NT2/D1 (cell line): Measurements from ENCODE around the gene FGL2.
"Not testable (repeated sequence)": the region's sequence is repeated elsewhere in the genome, so short reads cannot be mapped to it uniquely, and the experiment has no call there.

Experiments
- DNase-seq: peaks from one replicate; pipeline ENCODE4 v3.0.0-alpha.2; 2011; ENCODE audit warnings: low read depth, low spot score
- H3K27me3 ChIP-seq: 2 replicates; pipeline ENCODE4 v1.6.0; 2011; ENCODE audit warnings: mild to moderate bottlenecking; ENCODE audit not compliant: insufficient read length, insufficient read depth
- H3K36me3 ChIP-seq: 2 replicates; pipeline ENCODE4 v1.6.1; 2011; ENCODE audit warnings: mild to moderate bottlenecking, low read length, mixed read lengths; ENCODE audit not compliant: insufficient read depth, insufficient read length
- H3K4me1 ChIP-seq: 2 replicates; pipeline ENCODE4 v1.5.1; 2011; ENCODE audit not compliant: insufficient read depth, insufficient read length
- H3K4me3 ChIP-seq: 2 replicates; pipeline ENCODE4 v1.5.1; 2011; ENCODE audit warnings: low read depth; ENCODE audit not compliant: insufficient read length
- H3K9ac ChIP-seq: 2 replicates; pipeline ENCODE4 v1.6.0; 2011; ENCODE audit warnings: low read depth; ENCODE audit not compliant: insufficient read length
- H3K9me3 ChIP-seq: 2 replicates; pipeline ENCODE4 v1.5.1; 2011; ENCODE audit warnings: mild to moderate bottlenecking, low read length; ENCODE audit not compliant: insufficient read depth
- SUZ12 ChIP-seq: IDR thresholded peaks from 2 replicates; pipeline ENCODE4 v1.6.1; 2011; ENCODE audit not compliant: insufficient read length, insufficient read depth; ENCODE audit errors: extremely low read depth
- YY1 ChIP-seq: IDR thresholded peaks from 2 replicates; pipeline ENCODE4 v1.6.1; 2011; ENCODE audit not compliant: insufficient read length, insufficient read depth
- ZNF274 ChIP-seq: IDR thresholded peaks from 2 replicates; pipeline ENCODE4 v1.6.1; 2011; ENCODE audit warnings: mild to moderate bottlenecking, low read depth, low read length

FGL2 gene

GRCh38 chr7:77182261-77182660 lies 17.4 kb downstream of the FGL2 start:
- H3K36me3 ChIP-seq = no peaks in the 10 kb centered on the region
- no peaks in the 10 kb centered on the region for H3K27me3 ChIP-seq
- DNase-seq = no peak
- no peaks in the 10 kb centered on the region for H3K9me3 ChIP-seq
- H3K4me1 ChIP-seq = no peaks in the 10 kb centered on the region
- no peak overlapping the region for H3K4me3 ChIP-seq
- TF ChIP-seq ZNF274 = no peak
- TF ChIP-seq SUZ12 = no peak
- TF ChIP-seq YY1 = no peak
- H3K9ac ChIP-seq = no peak overlapping the region

GRCh38 chr7:77181734-77182133 lies 17.9 kb downstream of the FGL2 start:
- Histone ChIP-seq H3K36me3 (no peaks in the 10 kb centered on the region), H3K9ac (no peak overlapping the region), H3K4me3 (no peak overlapping the region), H3K27me3 (no peaks in the 10 kb centered on the region), H3K9me3 (no peaks in the 10 kb centered on the region), H3K4me1 (no peaks in the 10 kb centered on the region)
- no peak for TF ChIP-seq ZNF274
- TF ChIP-seq SUZ12 = no peak
- TF ChIP-seq YY1 = no peak
- DNase-seq = no peak

GRCh38 chr7:77181015-77181595 lies 18.5 kb downstream of the FGL2 start:
- no peak overlapping the region for H3K4me3 ChIP-seq
- H3K9me3 ChIP-seq = no peaks in the 10 kb centered on the region
- H3K9ac ChIP-seq = no peak overlapping the region
- TF ChIP-seq YY1 (no peak), ZNF274 (no peak), SUZ12 (no peak)
- H3K27me3 ChIP-seq = no peaks in the 10 kb centered on the region
- no peak for DNase-seq
- H3K36me3 ChIP-seq = no peaks in the 10 kb centered on the region
- H3K4me1 ChIP-seq = no peaks in the 10 kb centered on the region

DNA sequence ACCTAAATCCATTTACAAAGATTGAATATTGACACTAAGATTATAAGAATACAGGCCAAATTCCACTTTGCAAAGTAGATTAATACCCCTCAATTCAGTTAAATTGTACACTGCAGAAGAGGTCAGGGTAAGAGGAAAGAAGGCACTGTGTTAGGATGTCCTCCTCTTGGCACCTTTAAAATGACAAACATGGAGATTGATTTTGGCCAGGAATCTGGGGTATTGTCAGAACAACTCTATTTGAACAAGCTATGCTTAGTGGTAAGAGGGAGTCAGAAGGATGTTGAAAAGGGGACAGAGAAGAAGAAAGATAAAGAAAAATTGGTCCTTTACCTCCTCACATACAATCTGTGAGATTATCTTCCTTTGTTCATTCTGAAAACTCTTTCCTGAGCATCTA lies 21.6 kb downstream of the FGL2 start:
- not testable (repeated sequence) for DNase-seq

DNA sequence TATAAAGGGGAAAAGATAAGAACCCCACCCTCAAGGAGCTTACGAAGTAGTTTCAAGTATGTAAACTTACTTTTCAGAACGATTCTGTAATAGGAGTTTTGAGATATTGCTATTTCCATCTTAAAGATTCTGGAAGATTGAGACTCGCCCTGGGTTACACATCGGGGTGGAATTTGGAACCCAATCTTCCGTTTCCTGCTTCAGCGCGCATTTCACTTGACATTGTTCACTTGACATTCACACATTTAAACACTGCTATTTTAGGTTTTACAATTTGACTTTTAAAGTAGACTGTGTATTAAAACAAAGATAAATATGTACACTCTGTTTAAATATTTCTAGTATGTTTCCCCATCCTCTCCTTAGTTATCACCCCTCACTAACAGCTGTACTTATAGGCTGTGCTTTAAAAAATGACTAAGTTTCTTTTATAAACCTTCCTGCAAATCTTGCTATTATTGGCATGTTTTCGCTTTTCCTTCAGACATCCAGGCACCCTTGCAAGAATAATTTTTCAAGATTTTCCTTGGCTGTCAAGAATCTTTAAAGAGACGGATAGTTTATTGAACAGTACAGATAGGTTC lies 22.2 kb downstream of the FGL2 start:
- H3K27me3 ChIP-seq, DNase-seq, H3K9me3 ChIP-seq, H3K4me3 ChIP-seq, H3K36me3 ChIP-seq, H3K9ac ChIP-seq, H3K4me1 ChIP-seq: not testable (repeated sequence)

More for the DNA sequence above, 21.6 kb downstream of the FGL2 start:
- not testable (repeated sequence) for H3K9me3 ChIP-seq, H3K4me3 ChIP-seq, H3K4me1 ChIP-seq, H3K9ac ChIP-seq, H3K27me3 ChIP-seq, H3K36me3 ChIP-seq

DNA sequence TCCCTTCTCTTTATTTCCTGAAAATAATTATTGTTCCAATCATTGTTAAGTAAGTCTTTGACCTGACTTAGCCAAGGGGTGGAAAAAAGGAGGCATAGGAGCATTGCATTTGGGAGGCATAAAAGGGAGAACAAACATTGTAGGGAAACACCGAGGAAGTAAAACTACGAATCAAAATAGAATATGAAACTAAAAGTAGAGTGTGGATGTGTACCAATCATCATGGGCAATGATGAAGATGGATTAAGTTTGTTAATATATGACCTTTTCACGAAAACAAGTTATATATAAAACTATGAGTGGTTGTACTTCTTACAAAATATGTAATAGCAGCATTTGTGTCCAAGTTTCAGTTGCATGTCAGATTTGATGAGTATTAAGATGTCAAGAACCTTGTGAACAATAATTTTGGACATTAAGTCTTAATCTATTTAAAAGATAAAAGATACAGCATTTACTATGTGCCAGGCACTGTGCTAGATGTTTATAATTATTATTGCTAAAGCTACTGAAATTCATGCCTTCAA lies 24.3 kb downstream of the FGL2 start:
- not testable (repeated sequence) for H3K9ac ChIP-seq, H3K4me3 ChIP-seq, DNase-seq, H3K36me3 ChIP-seq, H3K27me3 ChIP-seq, H3K9me3 ChIP-seq, H3K4me1 ChIP-seq

DNA sequence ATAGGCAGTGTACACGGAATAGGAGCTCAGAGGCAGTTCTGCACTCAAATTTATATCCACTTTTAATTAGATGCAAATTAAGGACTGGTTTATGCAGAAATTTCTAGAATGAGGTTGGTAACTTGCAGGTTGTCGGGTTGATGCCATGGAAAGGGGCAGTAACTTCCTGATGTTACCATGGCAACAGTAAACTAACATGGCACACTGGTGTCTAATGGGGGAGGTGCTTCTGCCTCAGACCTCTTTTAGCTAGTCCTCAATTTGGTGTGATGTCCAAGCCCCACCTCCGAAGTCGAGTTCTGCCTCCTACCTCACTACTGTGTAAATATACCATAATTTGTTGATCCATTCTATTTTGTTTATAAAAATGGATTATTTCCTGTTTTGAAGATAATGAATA lies 25.2 kb downstream of the FGL2 start:
- H3K4me3 ChIP-seq, H3K27me3 ChIP-seq, H3K36me3 ChIP-seq, H3K4me1 ChIP-seq, DNase-seq, H3K9me3 ChIP-seq, H3K9ac ChIP-seq: not testable (repeated sequence)

GRCh38 chr7:77172437-77173172 lies 27.0 kb downstream of the FGL2 start:
- not testable (repeated sequence) for H3K4me1 ChIP-seq, H3K4me3 ChIP-seq, H3K9me3 ChIP-seq, H3K9ac ChIP-seq, H3K36me3 ChIP-seq, H3K27me3 ChIP-seq, DNase-seq

- H3K9me3 ChIP-seq, H3K4me3 ChIP-seq, H3K9ac ChIP-seq, H3K27me3 ChIP-seq, H3K4me1 ChIP-seq, DNase-seq, H3K36me3 ChIP-seq: not testable (repeated sequence)
Measured at GRCh38 chr7:77171073-77171472, 28.5 kb downstream of the FGL2 start.
